ENCODE measurements around the gene SLC30A7.

GRCh38 chr1:100995198-100995988 is 99.5 kb downstream of the SLC30A7 start:
- TF ChIP-seq CTCF (IDR thresholded peaks at IDR 0.05) (no peak), POLR2A (IDR thresholded peaks at IDR 0.05) (no peak)
